ENCODE results near the gene CBLL1. TPM values are rescaled to one million over a fixed set of nuclear protein-coding genes. Genes with fewer than 3 reads are reported as not detected.

CBLL1 gene
- polyA plus RNA-seq, 1 experiment = 12.2 TPM

GRCh38 chr7:107785926-107786325 lies 42.0 kb downstream of the CBLL1 start:
- ChIA-PET POLR2A (no interaction called here), CTCF (no interaction called here)
- no peaks in the 10 kb centered on the region for H3K36me3 ChIP-seq (ENCODE audit: control insufficient read depth, insufficient read depth, low read length)
- no peak for TF ChIP-seq CTCF (IDR thresholded peaks at IDR 0.05; ENCODE audit: insufficient read depth, low read depth, low read length)
- DNase-seq (ENCODE audit: low read depth) = no peak
- H3K4me3 ChIP-seq (ENCODE audit: low read depth, low read length) = no peak overlapping the region
- H3K27me3 ChIP-seq (ENCODE audit: control insufficient read depth, insufficient read depth, low read length) = no peaks in the 10 kb centered on the region; the same call in 1 of the 2 replicates

GRCh38 chr7:107788216-107788615 lies 44.3 kb downstream of the CBLL1 start:
- ChIA-PET POLR2A (no interaction called here), CTCF (interaction anchor here (0.6 kb wide), 1 partner anchor 15 kb away, joined by 4 read pairs; no protein-coding TSS in a partner anchor)
- no peak overlapping the region for H3K4me3 ChIP-seq (ENCODE audit: low read depth, low read length)
- TF ChIP-seq CTCF (IDR thresholded peaks at IDR 0.05; ENCODE audit: insufficient read depth, low read depth, low read length) = no peak
- H3K27me3 ChIP-seq (ENCODE audit: control insufficient read depth, insufficient read depth, low read length) = no peaks in the 10 kb centered on the region; the same call in 1 of the 2 replicates
- no peaks in the 10 kb centered on the region for H3K36me3 ChIP-seq (ENCODE audit: control insufficient read depth, insufficient read depth, low read length)
- DNase-seq (ENCODE audit: low read depth) = no peak

- no peak for TF ChIP-seq CTCF (IDR thresholded peaks at IDR 0.05; ENCODE audit: insufficient read depth, low read depth, low read length)
- H3K27me3 ChIP-seq (ENCODE audit: control insufficient read depth, insufficient read depth, low read length) = no peaks in the 10 kb centered on the region; the same call in 1 of the 2 replicates
- no peak for DNase-seq (ENCODE audit: low read depth)
- POLR2A ChIA-PET = no interaction called here
- CTCF ChIA-PET = no interaction called here
- H3K4me3 ChIP-seq (ENCODE audit: low read depth, low read length) = no peak overlapping the region
- no peaks in the 10 kb centered on the region for H3K36me3 ChIP-seq (ENCODE audit: control insufficient read depth, insufficient read depth, low read length)
Observed at GRCh38 chr7:107788662-107789061, 44.7 kb downstream of the CBLL1 start.

GRCh38 chr7:107789647-107790046 lies 45.7 kb downstream of the CBLL1 start:
- TF ChIP-seq CTCF (IDR thresholded peaks at IDR 0.05; ENCODE audit: insufficient read depth, low read depth, low read length) = no peak
- ChIA-PET POLR2A (no interaction called here), CTCF (no interaction called here)
- H3K4me3 ChIP-seq (ENCODE audit: low read depth, low read length) = no peak overlapping the region
- DNase-seq (ENCODE audit: low read depth) = no peak
- no peaks in the 10 kb centered on the region for H3K36me3 ChIP-seq (ENCODE audit: control insufficient read depth, insufficient read depth, low read length)
- peaks cover 4% of the 10 kb centered on the region for H3K27me3 ChIP-seq (ENCODE audit: control insufficient read depth, insufficient read depth, low read length)

GRCh38 chr7:107792364-107792763 lies 48.4 kb downstream of the CBLL1 start:
- peaks cover 4% of the 10 kb centered on the region for H3K27me3 ChIP-seq (ENCODE audit: control insufficient read depth, insufficient read depth, low read length)
- H3K36me3 ChIP-seq (ENCODE audit: control insufficient read depth, insufficient read depth, low read length) = no peaks in the 10 kb centered on the region
- no peak for DNase-seq (ENCODE audit: low read depth)
- ChIA-PET CTCF (no interaction called here), POLR2A (no interaction called here)
- no peak overlapping the region for H3K4me3 ChIP-seq (ENCODE audit: low read depth, low read length)
- TF ChIP-seq CTCF (IDR thresholded peaks at IDR 0.05; ENCODE audit: insufficient read depth, low read depth, low read length) = no peak
